ENCODE results near the gene DPP10. TPM values are rescaled to one million over a fixed set of nuclear protein-coding genes. Genes with fewer than 3 reads are reported as not detected.

DPP10 gene
- total RNA-seq, 1 experiment from 2014 or later: not detected

DNA sequence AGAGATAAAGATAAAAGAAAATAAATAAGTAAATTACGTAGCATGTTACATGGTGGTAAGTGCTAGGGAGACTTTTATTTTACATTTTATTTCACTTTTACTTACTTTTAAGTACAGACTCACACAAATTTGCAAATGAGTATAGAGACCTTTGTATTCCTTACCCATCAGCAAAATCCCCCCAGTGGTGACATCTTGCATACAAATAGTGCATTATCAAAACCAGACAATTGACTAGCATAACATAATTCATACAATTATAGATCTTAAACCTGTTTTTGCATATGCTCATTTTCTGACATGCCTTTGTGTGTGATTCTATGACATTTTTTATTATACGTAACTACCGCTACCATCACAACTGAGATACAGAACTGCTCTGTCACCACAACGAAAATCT lies 1099.4 kb downstream of the DPP10 start:
- no peak overlapping the region for H3K27ac ChIP-seq (ENCODE audit: low read length)
- H3K9me3 ChIP-seq (ENCODE audit: control insufficient read depth, insufficient read depth, low read depth, low read length): no peaks in the 10 kb centered on the region
- intact Hi-C loops (cut with micrococcal nuclease; ENCODE audit: unreplicated experiment): no loop called here
- no peak for DNase-seq (ENCODE audit: low read depth, low spot score)
- TF ChIP-seq SIN3A (IDR thresholded peaks at IDR 0.05; ENCODE audit: borderline replicate concordance, insufficient read depth, low read depth, low read length) (no peak), REST (IDR thresholded peaks at IDR 0.05; ENCODE audit: insufficient read depth in 1 of 2, low read depth in 2 of 2, low read length in 1 of 2) (no peak), TCF7L2 (IDR thresholded peaks at IDR 0.05; ENCODE audit: low read depth, low read length) (no peak), POLR2AphosphoS5 (IDR thresholded peaks at IDR 0.05; ENCODE audit: low read depth, low read length) (no peak)
- TF ChIP-seq, protein P1, sequence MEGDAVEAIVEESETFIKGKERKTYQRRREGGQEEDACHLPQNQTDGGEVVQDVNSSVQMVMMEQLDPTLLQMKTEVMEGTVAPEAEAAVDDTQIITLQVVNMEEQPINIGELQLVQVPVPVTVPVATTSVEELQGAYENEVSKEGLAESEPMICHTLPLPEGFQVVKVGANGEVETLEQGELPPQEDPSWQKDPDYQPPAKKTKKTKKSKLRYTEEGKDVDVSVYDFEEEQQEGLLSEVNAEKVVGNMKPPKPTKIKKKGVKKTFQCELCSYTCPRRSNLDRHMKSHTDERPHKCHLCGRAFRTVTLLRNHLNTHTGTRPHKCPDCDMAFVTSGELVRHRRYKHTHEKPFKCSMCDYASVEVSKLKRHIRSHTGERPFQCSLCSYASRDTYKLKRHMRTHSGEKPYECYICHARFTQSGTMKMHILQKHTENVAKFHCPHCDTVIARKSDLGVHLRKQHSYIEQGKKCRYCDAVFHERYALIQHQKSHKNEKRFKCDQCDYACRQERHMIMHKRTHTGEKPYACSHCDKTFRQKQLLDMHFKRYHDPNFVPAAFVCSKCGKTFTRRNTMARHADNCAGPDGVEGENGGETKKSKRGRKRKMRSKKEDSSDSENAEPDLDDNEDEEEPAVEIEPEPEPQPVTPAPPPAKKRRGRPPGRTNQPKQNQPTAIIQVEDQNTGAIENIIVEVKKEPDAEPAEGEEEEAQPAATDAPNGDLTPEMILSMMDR (IDR thresholded peaks at IDR 0.05): no peak
- no peaks in the 10 kb centered on the region for H3K4me1 ChIP-seq (ENCODE audit: control insufficient read depth, insufficient read depth, low read length)
- no peaks in the 10 kb centered on the region for H3K27me3 ChIP-seq (ENCODE audit: control insufficient read depth, insufficient read depth, low read length)
- ChIA-PET CTCF (no interaction called here), POLR2A (no interaction called here)
- ATAC-seq: no peak
- H3K36me3 ChIP-seq (ENCODE audit: control insufficient read depth, insufficient read depth, low read length): no peaks in the 10 kb centered on the region
- H3K4me3 ChIP-seq (ENCODE audit: low read depth in 2 of 2, low read length in 2 of 2): no peak overlapping the region
- BruUV-seq (replicated peaks): no TSS peak
- in situ Hi-C loops (cut with HindIII; ENCODE audit: low pct_unique_long_range_greater_than_20kb, low sequenced_read_pairs): no loop called here

GRCh38 chr2:115542331-115542730 lies 1099.9 kb downstream of the DPP10 start:
- H3K9me3 ChIP-seq (ENCODE audit: control insufficient read depth, insufficient read depth, low read depth, low read length): no peaks in the 10 kb centered on the region
- ATAC-seq (no peak), DNase-seq (ENCODE audit: low read depth, low spot score) (no peak)
- no peaks in the 10 kb centered on the region for H3K27me3 ChIP-seq (ENCODE audit: control insufficient read depth, insufficient read depth, low read length)
- ChIA-PET POLR2A (no interaction called here), CTCF (no interaction called here)
- H3K36me3 ChIP-seq (ENCODE audit: control insufficient read depth, insufficient read depth, low read length): no peaks in the 10 kb centered on the region
- TF ChIP-seq SIN3A (IDR thresholded peaks at IDR 0.05; ENCODE audit: borderline replicate concordance, insufficient read depth, low read depth, low read length) (no peak), TCF7L2 (IDR thresholded peaks at IDR 0.05; ENCODE audit: low read depth, low read length) (no peak), POLR2AphosphoS5 (IDR thresholded peaks at IDR 0.05; ENCODE audit: low read depth, low read length) (no peak), REST (IDR thresholded peaks at IDR 0.05; ENCODE audit: insufficient read depth in 1 of 2, low read depth in 2 of 2, low read length in 1 of 2) (no peak)
- TF ChIP-seq, protein P1 (IDR thresholded peaks at IDR 0.05): no peak
- no peak overlapping the region for H3K27ac ChIP-seq (ENCODE audit: low read length)
- no TSS peak for BruUV-seq (replicated peaks)
- intact Hi-C loops (cut with micrococcal nuclease; ENCODE audit: unreplicated experiment) (no loop called here), in situ Hi-C loops (cut with HindIII; ENCODE audit: low pct_unique_long_range_greater_than_20kb, low sequenced_read_pairs) (no loop called here)
- H3K4me3 ChIP-seq (ENCODE audit: low read depth in 2 of 2, low read length in 2 of 2): no peak overlapping the region
- H3K4me1 ChIP-seq (ENCODE audit: control insufficient read depth, insufficient read depth, low read length): no peaks in the 10 kb centered on the region
